ENCODE measurements around the gene TGFB1.

The TGFB1 gene

GRCh38 chr19:41353466-41354342 lies at the start of gene TGFB1:
TSS of gene TGFB1 (minus strand) at chr19:41353922. CDS start at chr19:41353044, 878 bp downstream.
- Histone ChIP-seq H3K27me3 (ENCODE audit: control insufficient read depth in 1 of 2, insufficient read depth in 2 of 2, low read length in 2 of 2) (no peaks in the 10 kb centered on the region), H3K9me3 (ENCODE audit: low read length) (no peaks in the 10 kb centered on the region), H3K36me3 (ENCODE audit: insufficient read depth, low read length) (no peaks in the 10 kb centered on the region), H3K4me3 (ENCODE audit: low read depth in 1 of 2, low read length in 2 of 2) (peak within 1 kb of the TSS; percentile 67 to 85), H3K9ac (ENCODE audit: low read length) (peak within 1 kb of the TSS; percentile 57), H3K4me1 (ENCODE audit: insufficient read depth, low read length) (peaks cover 19% of the 10 kb centered on the region), H3K27ac (ENCODE audit: low read depth, low read length) (peak within 1 kb of the TSS; percentile 65)

- Histone ChIP-seq H3K9ac (ENCODE audit: low read length) (no peak overlapping the region), H3K4me1 (ENCODE audit: insufficient read depth, low read length) (peaks cover 12% of the 10 kb centered on the region), H3K4me3 (ENCODE audit: low read depth in 1 of 2, low read length in 2 of 2) (no peak overlapping the region), H3K9me3 (ENCODE audit: low read length) (no peaks in the 10 kb centered on the region), H3K27ac (ENCODE audit: low read depth, low read length) (no peak overlapping the region), H3K36me3 (ENCODE audit: insufficient read depth, low read length) (peaks cover 5% of the 10 kb centered on the region), H3K27me3 (ENCODE audit: control insufficient read depth in 1 of 2, insufficient read depth in 2 of 2, low read length in 2 of 2) (no peaks in the 10 kb centered on the region)
Measured at GRCh38 chr19:41402010-41402409, 48.3 kb upstream of the TGFB1 start.

- H3K9me3 ChIP-seq (ENCODE audit: low read length), result no peaks in the 10 kb centered on the region
- H3K27ac ChIP-seq (ENCODE audit: low read depth, low read length), result no peak overlapping the region
- H3K36me3 ChIP-seq (ENCODE audit: insufficient read depth, low read length), result peaks cover 5% of the 10 kb centered on the region
- H3K4me3 ChIP-seq (ENCODE audit: low read depth in 1 of 2, low read length in 2 of 2), result no peak overlapping the region
- H3K9ac ChIP-seq (ENCODE audit: low read length), result no peak overlapping the region
- no peaks in the 10 kb centered on the region for H3K27me3 ChIP-seq (ENCODE audit: control insufficient read depth in 1 of 2, insufficient read depth in 2 of 2, low read length in 2 of 2)
- peaks cover 12% of the 10 kb centered on the region for H3K4me1 ChIP-seq (ENCODE audit: insufficient read depth, low read length)
Measured at GRCh38 chr19:41401483-41401882, 47.8 kb upstream of the TGFB1 start.

GRCh38 chr19:41399525-41399924 lies 45.8 kb upstream of the TGFB1 start:
- H3K27ac ChIP-seq (ENCODE audit: low read depth, low read length), result no peak overlapping the region
- no peaks in the 10 kb centered on the region for H3K27me3 ChIP-seq (ENCODE audit: control insufficient read depth in 1 of 2, insufficient read depth in 2 of 2, low read length in 2 of 2)
- H3K4me1 ChIP-seq (ENCODE audit: insufficient read depth, low read length), result peaks cover 12% of the 10 kb centered on the region
- H3K9ac ChIP-seq (ENCODE audit: low read length), result no peak overlapping the region
- H3K4me3 ChIP-seq (ENCODE audit: low read depth in 1 of 2, low read length in 2 of 2), result no peak overlapping the region
- H3K9me3 ChIP-seq (ENCODE audit: low read length), result no peaks in the 10 kb centered on the region
- peaks cover 5% of the 10 kb centered on the region for H3K36me3 ChIP-seq (ENCODE audit: insufficient read depth, low read length)

GRCh38 chr19:41399091-41399490 lies 45.4 kb upstream of the TGFB1 start:
- peak overlapping the region in 1 of 2 donors; percentile 97 for H3K4me3 ChIP-seq (ENCODE audit: low read depth in 1 of 2, low read length in 2 of 2)
- no peaks in the 10 kb centered on the region for H3K27me3 ChIP-seq (ENCODE audit: control insufficient read depth in 1 of 2, insufficient read depth in 2 of 2, low read length in 2 of 2)
- no peak overlapping the region for H3K27ac ChIP-seq (ENCODE audit: low read depth, low read length)
- H3K36me3 ChIP-seq (ENCODE audit: insufficient read depth, low read length), result peaks cover 5% of the 10 kb centered on the region
- H3K9me3 ChIP-seq (ENCODE audit: low read length), result no peaks in the 10 kb centered on the region
- no peak overlapping the region for H3K9ac ChIP-seq (ENCODE audit: low read length)
- peaks cover 12% of the 10 kb centered on the region for H3K4me1 ChIP-seq (ENCODE audit: insufficient read depth, low read length)

- peaks cover 5% of the 10 kb centered on the region for H3K36me3 ChIP-seq (ENCODE audit: insufficient read depth, low read length)
- H3K4me1 ChIP-seq (ENCODE audit: insufficient read depth, low read length), result peaks cover 12% of the 10 kb centered on the region
- H3K4me3 ChIP-seq (ENCODE audit: low read depth in 1 of 2, low read length in 2 of 2), result peak overlapping the region; percentile 78 to 97
- H3K27ac ChIP-seq (ENCODE audit: low read depth, low read length), result peak overlapping the region; percentile 53
- no peaks in the 10 kb centered on the region for H3K9me3 ChIP-seq (ENCODE audit: low read length)
- H3K9ac ChIP-seq (ENCODE audit: low read length), result peak overlapping the region; percentile 93
- no peaks in the 10 kb centered on the region for H3K27me3 ChIP-seq (ENCODE audit: control insufficient read depth in 1 of 2, insufficient read depth in 2 of 2, low read length in 2 of 2)
Measured at GRCh38 chr19:41398598-41398997, 44.9 kb upstream of the TGFB1 start.

- H3K27ac ChIP-seq (ENCODE audit: low read depth, low read length), result peak overlapping the region; percentile 53
- peaks cover 5% of the 10 kb centered on the region for H3K36me3 ChIP-seq (ENCODE audit: insufficient read depth, low read length)
- H3K9ac ChIP-seq (ENCODE audit: low read length), result peak overlapping the region; percentile 93
- H3K27me3 ChIP-seq (ENCODE audit: control insufficient read depth in 1 of 2, insufficient read depth in 2 of 2, low read length in 2 of 2), result no peaks in the 10 kb centered on the region
- H3K4me3 ChIP-seq (ENCODE audit: low read depth in 1 of 2, low read length in 2 of 2), result peak overlapping the region; percentile 78 to 97
- no peaks in the 10 kb centered on the region for H3K9me3 ChIP-seq (ENCODE audit: low read length)
- peaks cover 12% of the 10 kb centered on the region for H3K4me1 ChIP-seq (ENCODE audit: insufficient read depth, low read length)
Measured at GRCh38 chr19:41398050-41398418, 44.3 kb upstream of the TGFB1 start.

- Histone ChIP-seq H3K36me3 (ENCODE audit: insufficient read depth, low read length) (peaks cover 5% of the 10 kb centered on the region), H3K27me3 (ENCODE audit: control insufficient read depth in 1 of 2, insufficient read depth in 2 of 2, low read length in 2 of 2) (no peaks in the 10 kb centered on the region), H3K27ac (ENCODE audit: low read depth, low read length) (peak within 1 kb of the TSS; percentile 53), H3K4me3 (ENCODE audit: low read depth in 1 of 2, low read length in 2 of 2) (peak within 1 kb of the TSS; percentile 79 to 97), H3K9ac (ENCODE audit: low read length) (peak within 1 kb of the TSS; percentile 93), H3K4me1 (ENCODE audit: insufficient read depth, low read length) (peaks cover 12% of the 10 kb centered on the region), H3K9me3 (ENCODE audit: low read length) (no peaks in the 10 kb centered on the region)
Measured at GRCh38 chr19:41397086-41398049, 43.6 kb upstream of the TGFB1 start, which contains the start of the genes BCKDHA and EXOSC5. TSS of gene BCKDHA (plus strand) at chr19:41397818. CDS start at chr19:41397828, 10 bp downstream. TSS of gene EXOSC5 (minus strand) at chr19:41397359. CDS start at chr19:41397328, 31 bp downstream.

- Histone ChIP-seq H3K4me3 (ENCODE audit: low read depth in 1 of 2, low read length in 2 of 2) (no peak overlapping the region), H3K36me3 (ENCODE audit: insufficient read depth, low read length) (peaks cover 15% of the 10 kb centered on the region)
Measured at GRCh38 chr19:41395355-41395754, 41.6 kb upstream of the TGFB1 start.

GRCh38 chr19:41392775-41393174 lies 39.1 kb upstream of the TGFB1 start:
- no peaks in the 10 kb centered on the region for H3K27me3 ChIP-seq (ENCODE audit: control insufficient read depth in 1 of 2, insufficient read depth in 2 of 2, low read length in 2 of 2)
- peaks cover 27% of the 10 kb centered on the region for H3K36me3 ChIP-seq (ENCODE audit: insufficient read depth, low read length)
- H3K9ac ChIP-seq (ENCODE audit: low read length), result no peak overlapping the region
- no peaks in the 10 kb centered on the region for H3K9me3 ChIP-seq (ENCODE audit: low read length)
- H3K4me1 ChIP-seq (ENCODE audit: insufficient read depth, low read length), result no peaks in the 10 kb centered on the region
- no peak overlapping the region for H3K4me3 ChIP-seq (ENCODE audit: low read depth in 1 of 2, low read length in 2 of 2)
- no peak overlapping the region for H3K27ac ChIP-seq (ENCODE audit: low read depth, low read length)

More at GRCh38 chr19:41395355-41395754, 41.6 kb upstream of the TGFB1 start:
- H3K4me1 ChIP-seq (ENCODE audit: insufficient read depth, low read length), result peaks cover 12% of the 10 kb centered on the region
- no peaks in the 10 kb centered on the region for H3K27me3 ChIP-seq (ENCODE audit: control insufficient read depth in 1 of 2, insufficient read depth in 2 of 2, low read length in 2 of 2)
- no peaks in the 10 kb centered on the region for H3K9me3 ChIP-seq (ENCODE audit: low read length)
- H3K9ac ChIP-seq (ENCODE audit: low read length), result no peak overlapping the region
- no peak overlapping the region for H3K27ac ChIP-seq (ENCODE audit: low read depth, low read length)

GRCh38 chr19:41391618-41392017 lies 37.9 kb upstream of the TGFB1 start:
- Histone ChIP-seq H3K27ac (ENCODE audit: low read depth, low read length) (no peak overlapping the region), H3K9ac (ENCODE audit: low read length) (no peak overlapping the region), H3K4me3 (ENCODE audit: low read depth in 1 of 2, low read length in 2 of 2) (no peak overlapping the region), H3K9me3 (ENCODE audit: low read length) (no peaks in the 10 kb centered on the region), H3K4me1 (ENCODE audit: insufficient read depth, low read length) (no peaks in the 10 kb centered on the region), H3K27me3 (ENCODE audit: control insufficient read depth in 1 of 2, insufficient read depth in 2 of 2, low read length in 2 of 2) (no peaks in the 10 kb centered on the region), H3K36me3 (ENCODE audit: insufficient read depth, low read length) (peaks cover 27% of the 10 kb centered on the region)
